Vagina (tissue), 2 donors: ENCODE data around the gene GID8.

Experiments
- POLR2AphosphoS5 ChIP-seq, 2 donors: sonication (generic); formaldehyde crosslinking; IDR thresholded peaks; one replicate each; pipeline ENCODE4 v1.9.0; 2017; ENCODE audit warnings: antibody characterized with exemption in 2 of 2, mild to moderate bottlenecking in 2 of 2, low read depth in 1 of 2; ENCODE audit not compliant: insufficient read depth in 1 of 2
- TF ChIP-seq, protein P1 (sequence below), 3 experiments: fragments of 450-650 bp in 2 of 3; fragments of 200-600 bp in 1 of 3; sonication (generic) in 1 of 3; IDR thresholded peaks; one replicate each; pipeline ENCODE4 v1.5.1; 2017 to 2019; ENCODE audit warnings: antibody characterized with exemption in 3 of 3, mild to moderate bottlenecking in 2 of 3, moderate library complexity in 2 of 3

DNA sequence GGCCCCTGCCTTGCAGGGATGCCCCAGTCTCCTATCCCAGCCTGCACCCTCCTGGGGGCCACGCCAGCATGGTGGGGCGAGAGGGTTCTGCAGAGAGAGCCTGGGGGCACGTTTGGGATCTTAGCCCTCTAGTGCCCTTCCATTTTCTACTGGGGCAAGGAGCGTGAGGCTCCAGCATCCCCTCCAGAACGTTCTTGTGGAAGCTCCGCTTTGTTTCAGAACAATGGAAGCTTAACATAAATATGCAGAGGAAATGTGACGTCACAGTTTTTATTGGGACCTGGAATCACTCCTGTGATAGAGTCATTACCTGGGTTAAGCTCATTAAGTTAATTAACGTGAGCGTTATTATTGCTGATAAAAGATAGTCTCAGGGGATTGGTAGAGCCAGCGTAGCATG, 49.2 kb downstream of the GID8 start:
- TF ChIP-seq, protein P1, sequence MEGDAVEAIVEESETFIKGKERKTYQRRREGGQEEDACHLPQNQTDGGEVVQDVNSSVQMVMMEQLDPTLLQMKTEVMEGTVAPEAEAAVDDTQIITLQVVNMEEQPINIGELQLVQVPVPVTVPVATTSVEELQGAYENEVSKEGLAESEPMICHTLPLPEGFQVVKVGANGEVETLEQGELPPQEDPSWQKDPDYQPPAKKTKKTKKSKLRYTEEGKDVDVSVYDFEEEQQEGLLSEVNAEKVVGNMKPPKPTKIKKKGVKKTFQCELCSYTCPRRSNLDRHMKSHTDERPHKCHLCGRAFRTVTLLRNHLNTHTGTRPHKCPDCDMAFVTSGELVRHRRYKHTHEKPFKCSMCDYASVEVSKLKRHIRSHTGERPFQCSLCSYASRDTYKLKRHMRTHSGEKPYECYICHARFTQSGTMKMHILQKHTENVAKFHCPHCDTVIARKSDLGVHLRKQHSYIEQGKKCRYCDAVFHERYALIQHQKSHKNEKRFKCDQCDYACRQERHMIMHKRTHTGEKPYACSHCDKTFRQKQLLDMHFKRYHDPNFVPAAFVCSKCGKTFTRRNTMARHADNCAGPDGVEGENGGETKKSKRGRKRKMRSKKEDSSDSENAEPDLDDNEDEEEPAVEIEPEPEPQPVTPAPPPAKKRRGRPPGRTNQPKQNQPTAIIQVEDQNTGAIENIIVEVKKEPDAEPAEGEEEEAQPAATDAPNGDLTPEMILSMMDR (IDR thresholded peaks at IDR 0.05): no peak
- no peak for TF ChIP-seq POLR2AphosphoS5 (IDR thresholded peaks at IDR 0.05; ENCODE audit: insufficient read depth in 1 of 2, low read depth in 1 of 2)
